ENCODE data around the gene TMEM196. TPM values are rescaled to one million over a fixed set of nuclear protein-coding genes. Genes with fewer than 3 reads are reported as not detected.

Gene TMEM196
- total RNA-seq, 3 donors from 2014 or later (not counting 1 experiment from before 2014, with no cell fraction given) = not detected

DNA sequence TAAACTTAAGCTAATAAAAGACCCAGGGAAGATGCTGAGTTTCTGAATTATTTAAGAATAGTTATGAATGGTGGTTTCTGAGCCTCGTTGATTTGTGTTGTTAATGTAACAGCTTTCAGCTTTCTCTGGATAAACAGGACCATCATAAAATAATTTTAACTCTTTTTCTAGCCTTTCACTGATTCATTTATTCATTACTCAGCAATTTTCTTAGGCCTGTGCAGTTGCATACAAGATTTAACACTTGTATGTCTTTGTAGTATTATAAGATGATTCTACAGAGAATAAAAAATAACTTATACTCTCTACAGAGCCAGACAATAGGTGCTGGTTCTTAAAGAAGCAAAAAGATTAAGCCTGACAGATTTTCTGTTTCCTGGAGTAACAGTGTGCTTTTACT lies 29.3 kb downstream of the TMEM196 start:
- H3K36me3 Mint-ChIP-seq = no peaks in the 10 kb centered on the region
- H3K9me3 ChIP-seq (ENCODE audit: control insufficient read depth, insufficient read depth, low read length) = no peaks in the 10 kb centered on the region
- ATAC-seq (no peak), DNase-seq (no peak)
- no peak overlapping the region for H3K4me3 Mint-ChIP-seq
- H3K36me3 ChIP-seq (ENCODE audit: control insufficient read depth, insufficient read depth, low read length) = no peaks in the 10 kb centered on the region
- no peaks in the 10 kb centered on the region for H3K9me3 Mint-ChIP-seq
- H3K27ac ChIP-seq (ENCODE audit: low read length) = no peak overlapping the region
- no peak overlapping the region for H3K4me3 ChIP-seq (ENCODE audit: low read length)
- TF ChIP-seq, protein P1, sequence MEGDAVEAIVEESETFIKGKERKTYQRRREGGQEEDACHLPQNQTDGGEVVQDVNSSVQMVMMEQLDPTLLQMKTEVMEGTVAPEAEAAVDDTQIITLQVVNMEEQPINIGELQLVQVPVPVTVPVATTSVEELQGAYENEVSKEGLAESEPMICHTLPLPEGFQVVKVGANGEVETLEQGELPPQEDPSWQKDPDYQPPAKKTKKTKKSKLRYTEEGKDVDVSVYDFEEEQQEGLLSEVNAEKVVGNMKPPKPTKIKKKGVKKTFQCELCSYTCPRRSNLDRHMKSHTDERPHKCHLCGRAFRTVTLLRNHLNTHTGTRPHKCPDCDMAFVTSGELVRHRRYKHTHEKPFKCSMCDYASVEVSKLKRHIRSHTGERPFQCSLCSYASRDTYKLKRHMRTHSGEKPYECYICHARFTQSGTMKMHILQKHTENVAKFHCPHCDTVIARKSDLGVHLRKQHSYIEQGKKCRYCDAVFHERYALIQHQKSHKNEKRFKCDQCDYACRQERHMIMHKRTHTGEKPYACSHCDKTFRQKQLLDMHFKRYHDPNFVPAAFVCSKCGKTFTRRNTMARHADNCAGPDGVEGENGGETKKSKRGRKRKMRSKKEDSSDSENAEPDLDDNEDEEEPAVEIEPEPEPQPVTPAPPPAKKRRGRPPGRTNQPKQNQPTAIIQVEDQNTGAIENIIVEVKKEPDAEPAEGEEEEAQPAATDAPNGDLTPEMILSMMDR (IDR thresholded peaks at IDR 0.05) = no peak
- no peaks in the 10 kb centered on the region for H3K27me3 ChIP-seq (ENCODE audit: control insufficient read depth, insufficient read depth, low read length)
- no peaks in the 10 kb centered on the region for H3K4me1 ChIP-seq (ENCODE audit: control insufficient read depth, insufficient read depth, low read length)
- H3K27ac Mint-ChIP-seq = no peak overlapping the region
- intact Hi-C loops (cut with micrococcal nuclease) = no loop called here
- no peaks in the 10 kb centered on the region for H3K27me3 Mint-ChIP-seq (ENCODE audit: low read depth in 2 of 2)
- H3K4me1 Mint-ChIP-seq = no peaks in the 10 kb centered on the region
- no CpG with 5 or more reads among the region's 1 CpG for WGBS (ENCODE audit: insufficient coverage)

DNA sequence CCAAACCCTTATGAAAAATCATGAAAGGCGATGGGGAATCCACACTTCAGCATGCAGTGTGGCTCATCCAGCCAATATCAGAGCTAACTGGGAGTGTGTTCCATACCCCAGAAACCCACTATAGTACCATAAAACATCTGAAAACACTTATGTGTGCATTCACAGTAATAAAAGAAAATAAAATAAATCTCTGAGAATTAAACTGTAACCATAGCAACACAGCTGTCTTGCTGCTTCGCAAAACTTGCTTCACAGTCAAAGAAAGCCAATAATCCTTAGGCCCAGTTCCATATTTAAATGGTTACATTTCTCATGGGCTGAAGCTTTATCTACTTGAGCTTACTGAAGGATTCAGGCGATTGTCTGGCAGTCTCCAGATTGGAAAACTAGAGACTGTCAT lies 44.7 kb downstream of the TMEM196 start:
- DNase-seq (no peak), ATAC-seq (no peak)
- Mint-ChIP-seq H3K27ac (no peak overlapping the region), H3K4me3 (no peak overlapping the region), H3K9me3 (no peaks in the 10 kb centered on the region), H3K4me1 (no peaks in the 10 kb centered on the region), H3K36me3 (no peaks in the 10 kb centered on the region), H3K27me3 (ENCODE audit: low read depth in 2 of 2) (peaks cover 0 to 3% of the 10 kb centered on the region in 2 donors)
- WGBS (ENCODE audit: insufficient coverage) = 91% methylated on average over 3 of the region's 3 CpGs
- Histone ChIP-seq H3K27ac (ENCODE audit: low read length) (no peak overlapping the region), H3K9me3 (ENCODE audit: control insufficient read depth, insufficient read depth, low read length) (no peaks in the 10 kb centered on the region), H3K4me3 (ENCODE audit: low read length) (no peak overlapping the region), H3K4me1 (ENCODE audit: control insufficient read depth, insufficient read depth, low read length) (no peaks in the 10 kb centered on the region), H3K27me3 (ENCODE audit: control insufficient read depth, insufficient read depth, low read length) (no peaks in the 10 kb centered on the region), H3K36me3 (ENCODE audit: control insufficient read depth, insufficient read depth, low read length) (no peaks in the 10 kb centered on the region)
- TF ChIP-seq, protein P1 (IDR thresholded peaks at IDR 0.05) = no peak
- intact Hi-C loops (cut with micrococcal nuclease) = no loop called here

DNA sequence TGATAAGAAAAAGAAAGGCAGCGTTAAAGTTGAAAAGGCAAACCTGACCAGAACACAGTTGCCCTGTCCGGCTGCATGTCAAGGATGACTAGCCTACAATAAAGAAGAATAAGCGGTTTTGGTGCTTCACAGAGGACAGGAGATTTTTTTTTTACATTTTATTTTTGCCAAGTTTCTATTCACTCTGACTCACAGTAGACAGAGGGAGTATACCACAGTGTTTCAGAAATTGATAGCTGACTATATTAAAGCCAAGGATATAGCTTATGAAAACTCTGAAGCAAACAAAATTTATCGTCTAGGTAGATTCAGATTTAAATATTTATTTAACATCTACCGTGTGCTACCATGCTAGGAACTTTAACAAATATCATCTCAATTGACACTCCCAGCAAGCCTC lies 47.6 kb downstream of the TMEM196 start:
- Mint-ChIP-seq H3K4me3 (no peak overlapping the region), H3K27ac (no peak overlapping the region), H3K9me3 (no peaks in the 10 kb centered on the region), H3K36me3 (no peaks in the 10 kb centered on the region), H3K27me3 (ENCODE audit: low read depth in 2 of 2) (peaks cover 0 to 3% of the 10 kb centered on the region in 2 donors), H3K4me1 (no peaks in the 10 kb centered on the region)
- intact Hi-C loops (cut with micrococcal nuclease) = no loop called here
- Histone ChIP-seq H3K27ac (ENCODE audit: low read length) (no peak overlapping the region), H3K36me3 (ENCODE audit: control insufficient read depth, insufficient read depth, low read length) (no peaks in the 10 kb centered on the region), H3K27me3 (ENCODE audit: control insufficient read depth, insufficient read depth, low read length) (no peaks in the 10 kb centered on the region), H3K9me3 (ENCODE audit: control insufficient read depth, insufficient read depth, low read length) (no peaks in the 10 kb centered on the region), H3K4me3 (ENCODE audit: low read length) (no peak overlapping the region), H3K4me1 (ENCODE audit: control insufficient read depth, insufficient read depth, low read length) (no peaks in the 10 kb centered on the region)
- DNase-seq (no peak), ATAC-seq (no peak)
- WGBS (ENCODE audit: insufficient coverage) = 92% methylated on average over 5 of the region's 5 CpGs
- TF ChIP-seq, protein P1 (IDR thresholded peaks at IDR 0.05) = no peak

DNA sequence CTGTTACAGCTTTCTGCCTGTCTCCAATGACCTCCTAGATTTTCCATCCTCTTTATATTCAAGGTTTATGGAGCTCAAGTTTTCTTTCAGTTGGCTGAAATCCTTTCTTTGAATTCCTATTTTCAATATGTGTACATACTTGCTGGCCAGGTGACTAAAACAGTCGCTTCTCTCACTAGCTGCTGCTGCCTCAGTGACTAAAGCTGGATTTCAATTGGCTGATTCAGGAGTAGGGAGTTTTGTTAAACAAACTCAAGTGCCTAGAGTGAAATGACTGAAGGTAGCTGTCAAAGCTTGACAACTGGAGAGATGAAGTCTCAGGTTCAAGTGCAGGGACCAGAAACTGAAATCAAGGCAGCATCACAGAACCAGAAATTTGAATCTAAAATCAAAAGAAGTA lies 57.9 kb downstream of the TMEM196 start:
- Histone ChIP-seq H3K4me3 (ENCODE audit: low read length) (no peak overlapping the region), H3K4me1 (ENCODE audit: control insufficient read depth, insufficient read depth, low read length) (no peaks in the 10 kb centered on the region), H3K9me3 (ENCODE audit: control insufficient read depth, insufficient read depth, low read length) (no peaks in the 10 kb centered on the region), H3K36me3 (ENCODE audit: control insufficient read depth, insufficient read depth, low read length) (no peaks in the 10 kb centered on the region), H3K27me3 (ENCODE audit: control insufficient read depth, insufficient read depth, low read length) (no peaks in the 10 kb centered on the region), H3K27ac (ENCODE audit: low read length) (no peak overlapping the region)
- ATAC-seq (no peak), DNase-seq (no peak)
- no peak overlapping the region for H3K27ac Mint-ChIP-seq
- H3K27me3 Mint-ChIP-seq (ENCODE audit: low read depth in 2 of 2) = peaks cover 0 to 16% of the 10 kb centered on the region in 2 donors
- 95% methylated on average over 1 of the region's 1 CpG for WGBS (ENCODE audit: insufficient coverage)
- no peaks in the 10 kb centered on the region for H3K36me3 Mint-ChIP-seq
- H3K4me3 Mint-ChIP-seq = no peak overlapping the region
- no peaks in the 10 kb centered on the region for H3K4me1 Mint-ChIP-seq
- TF ChIP-seq, protein P1 (IDR thresholded peaks at IDR 0.05) = no peak
- H3K9me3 Mint-ChIP-seq = no peaks in the 10 kb centered on the region
- intact Hi-C loops (cut with micrococcal nuclease) = no loop called here
